Stimulated activated CD4-positive, alpha-beta T cell treated with anti-CD3 and anti-CD28 coated beads, Interleukin-2, amount 100 ng/mL, for 4 hours (primary cell): ENCODE results near the gene WDR7.
"Not testable (repeated sequence)": the region's sequence is repeated elsewhere in the genome, so short reads cannot be mapped to it uniquely, and the experiment has no call there.

Experiments
- DNase-seq: peaks from one replicate; pipeline ENCODE4 v3.0.0-alpha.2; 2020; ENCODE audit warnings: low read depth

Gene WDR7

DNA sequence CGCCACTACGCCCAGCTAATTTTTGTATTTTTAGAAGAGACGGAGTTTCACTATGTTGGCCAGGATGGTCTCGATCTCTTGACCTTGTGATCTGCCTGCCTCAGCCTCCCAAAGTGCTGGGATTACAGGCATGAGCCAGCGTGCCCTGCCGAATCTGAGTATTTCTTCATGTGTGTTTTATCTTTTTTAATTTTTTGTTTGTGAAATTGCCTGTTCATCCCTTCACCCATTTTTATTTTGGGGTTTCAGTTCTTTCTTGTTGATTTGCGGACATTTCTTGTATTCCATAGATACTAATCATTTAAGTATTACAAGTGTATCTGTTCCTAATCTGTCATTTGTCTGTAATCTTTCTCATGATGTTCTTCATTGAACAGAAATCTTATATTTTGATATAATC lies 3.1 kb downstream of the WDR7 start:
- not testable (repeated sequence) for DNase-seq

DNA sequence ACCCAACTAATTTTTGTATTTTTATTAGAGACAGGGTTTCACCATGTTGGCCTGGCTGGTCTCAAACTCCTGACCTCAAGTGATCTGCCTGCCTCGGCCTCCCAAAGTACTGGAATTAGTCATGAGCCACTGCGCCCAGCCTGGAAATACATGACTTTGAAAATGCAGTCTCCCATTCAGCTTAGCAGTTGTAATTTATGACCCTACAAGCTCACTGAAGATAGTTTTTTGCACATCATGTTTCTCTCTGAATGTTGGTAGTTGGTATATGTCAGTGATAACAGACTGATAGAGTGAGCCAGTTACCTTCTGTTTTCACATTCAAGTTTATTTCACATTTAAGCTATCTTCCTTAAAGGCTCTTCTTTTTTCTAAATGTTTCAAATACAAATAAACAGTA lies 7.1 kb downstream of the WDR7 start:
- DNase-seq = no peak

DNA sequence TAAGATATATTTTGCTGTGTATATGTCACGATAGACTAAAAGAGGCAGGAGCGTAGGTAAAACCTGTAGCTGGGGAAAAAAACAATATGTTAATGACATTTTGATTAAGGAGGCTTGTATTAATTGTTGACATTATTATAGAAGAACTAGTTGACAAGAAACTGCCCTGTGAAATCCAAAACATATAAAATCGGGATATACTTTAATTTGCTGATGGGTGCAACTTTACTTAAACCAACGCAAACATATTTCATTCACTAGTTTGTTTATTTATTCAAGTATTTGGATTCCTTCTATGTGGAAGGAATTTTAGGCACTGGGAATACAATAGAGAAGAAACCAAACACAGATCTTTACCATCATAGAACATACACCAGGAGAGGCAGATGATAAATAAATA lies 8.0 kb downstream of the WDR7 start:
- DNase-seq = no peak

DNA sequence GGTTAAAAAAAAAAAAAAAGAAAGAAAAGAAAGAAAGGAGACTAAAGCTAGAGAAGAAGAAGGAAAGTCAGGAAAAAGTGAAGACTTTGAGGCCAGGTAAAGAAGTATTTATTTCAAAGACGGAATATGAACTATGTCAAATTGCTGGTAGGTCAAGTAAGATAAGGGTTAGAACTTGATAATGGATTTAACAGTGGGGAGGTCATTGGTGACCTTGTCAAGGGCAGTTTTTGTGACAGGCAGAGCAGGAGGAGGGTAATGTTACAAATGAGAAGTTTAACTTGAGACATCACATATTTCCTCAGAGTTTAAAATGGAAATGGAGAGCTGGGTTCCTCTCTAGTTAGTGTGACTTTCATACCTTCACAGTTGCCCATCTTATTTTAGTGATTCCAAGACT lies 9.5 kb downstream of the WDR7 start:
- no peak for DNase-seq

DNA sequence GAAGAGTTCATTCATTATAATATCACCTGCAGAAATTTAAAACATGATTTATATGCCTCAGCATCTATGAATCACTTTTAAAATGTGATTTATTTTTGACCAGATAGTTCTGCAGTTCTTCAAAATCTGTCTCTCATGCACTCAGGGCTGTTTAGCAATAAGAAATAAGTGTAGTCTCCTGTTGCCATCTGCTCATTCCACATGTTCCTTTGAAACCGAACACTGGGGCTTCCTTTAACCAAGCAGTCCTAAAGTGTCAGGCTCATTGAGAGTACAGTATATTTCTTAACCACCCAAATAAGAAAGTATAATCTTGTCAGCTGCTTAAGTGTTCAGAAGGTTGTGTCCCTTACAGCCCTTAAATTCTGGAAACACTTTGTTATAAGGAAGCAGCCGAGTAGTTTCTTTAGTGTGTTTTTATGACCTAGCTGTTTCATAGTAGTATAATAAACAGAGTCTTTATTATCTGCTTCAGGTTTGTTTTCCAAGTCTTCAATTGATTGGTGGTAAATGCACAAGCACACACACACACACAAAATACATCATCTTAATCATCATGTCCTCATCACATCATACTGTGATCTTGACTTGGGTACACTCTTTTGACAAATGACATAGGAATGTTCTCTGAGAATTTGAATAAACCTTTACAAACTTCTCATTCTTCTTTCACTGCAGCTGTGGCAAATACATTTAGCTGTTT lies 10.4 kb downstream of the WDR7 start:
- no peak for DNase-seq

DNA sequence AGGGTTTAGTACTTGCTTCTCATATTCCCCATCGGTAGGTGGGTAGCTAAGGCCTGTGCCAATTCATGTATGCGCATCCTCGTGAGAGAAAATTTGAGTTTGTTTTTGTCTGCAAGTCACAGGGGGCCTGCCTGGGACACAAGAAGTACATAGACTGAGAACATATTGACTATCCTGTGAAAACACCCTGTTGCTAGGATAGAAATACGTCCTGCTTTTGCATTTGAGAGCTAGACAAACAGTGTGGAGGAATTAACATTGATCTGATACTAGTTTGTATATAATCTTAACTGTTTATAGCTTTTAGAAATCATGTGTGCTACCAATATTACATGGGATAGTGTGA lies 10.9 kb downstream of the WDR7 start:
- DNase-seq = no peak

DNA sequence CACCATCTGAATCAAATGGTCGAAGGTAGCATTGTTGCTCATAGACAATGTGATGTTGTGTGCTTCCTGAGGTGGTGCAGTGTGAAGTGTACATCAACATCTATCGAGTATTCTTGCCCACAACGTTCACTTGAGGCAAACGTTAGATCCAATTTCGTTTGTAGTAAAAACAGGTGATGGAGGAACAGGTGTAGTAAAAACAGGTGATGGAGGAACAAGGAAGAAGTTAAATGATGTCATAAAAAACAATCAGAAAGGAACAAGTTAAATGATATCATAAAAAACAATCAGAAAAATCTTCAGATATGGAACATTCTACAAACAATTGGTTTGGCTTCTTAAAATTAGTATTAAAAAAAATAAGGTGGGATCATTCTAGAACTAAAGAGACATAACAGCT lies 11.3 kb downstream of the WDR7 start:
- no peak for DNase-seq

DNA sequence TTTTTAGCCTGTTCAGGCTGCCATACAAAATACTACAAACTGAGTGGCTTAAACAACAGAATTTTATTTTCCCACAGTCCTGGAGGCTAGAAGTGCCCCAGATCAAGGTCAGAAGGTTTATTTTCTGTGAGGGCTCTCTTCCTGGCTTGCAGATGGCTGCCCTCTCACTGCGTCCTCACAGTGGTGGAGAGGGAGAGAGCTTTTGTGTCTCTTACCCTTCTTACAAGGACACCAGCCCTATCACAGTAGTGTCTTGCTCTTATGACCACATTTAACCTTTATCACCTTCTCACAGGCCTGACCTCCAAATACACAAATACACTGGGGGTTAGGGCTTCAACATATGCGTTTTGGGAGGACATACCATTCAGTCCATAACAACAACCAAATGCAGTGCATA lies 11.7 kb downstream of the WDR7 start:
- DNase-seq = no peak

DNA sequence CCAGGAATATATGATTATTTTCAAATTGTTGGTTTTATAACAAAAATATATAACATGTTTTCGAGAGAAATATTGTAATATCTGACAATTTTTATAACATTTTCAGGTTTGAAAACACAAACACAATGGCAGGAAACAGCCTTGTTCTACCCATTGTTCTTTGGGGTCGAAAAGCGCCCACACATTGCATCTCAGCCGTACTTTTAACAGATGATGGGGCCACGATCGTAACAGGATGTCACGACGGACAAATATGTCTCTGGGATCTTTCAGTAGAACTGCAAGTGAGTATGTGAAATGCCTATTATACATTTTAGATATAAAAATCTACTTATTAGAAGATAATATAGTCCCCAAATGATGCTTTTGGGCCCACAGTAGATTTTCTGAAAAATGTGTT lies 21.2 kb downstream of the WDR7 start:
- DNase-seq = no peak

DNA sequence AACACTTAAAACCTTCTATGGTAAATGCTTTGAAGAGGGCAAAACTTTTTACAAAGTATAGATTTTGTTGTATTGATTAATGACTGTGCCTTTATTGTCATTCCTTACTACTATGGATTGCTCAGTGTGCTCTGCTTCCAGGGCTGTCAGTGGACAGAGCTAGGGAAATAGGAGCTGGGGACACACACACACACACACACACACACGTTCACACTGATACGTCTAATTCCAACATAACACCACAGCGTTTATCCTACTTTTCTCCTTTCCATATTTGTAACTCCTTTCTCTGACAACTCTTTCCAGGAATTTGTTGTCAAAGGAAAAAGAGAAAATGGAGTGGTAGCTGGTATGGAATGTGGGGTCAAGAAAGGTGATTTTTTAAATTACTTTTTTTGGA lies 21.8 kb downstream of the WDR7 start:
- DNase-seq = no peak

DNA sequence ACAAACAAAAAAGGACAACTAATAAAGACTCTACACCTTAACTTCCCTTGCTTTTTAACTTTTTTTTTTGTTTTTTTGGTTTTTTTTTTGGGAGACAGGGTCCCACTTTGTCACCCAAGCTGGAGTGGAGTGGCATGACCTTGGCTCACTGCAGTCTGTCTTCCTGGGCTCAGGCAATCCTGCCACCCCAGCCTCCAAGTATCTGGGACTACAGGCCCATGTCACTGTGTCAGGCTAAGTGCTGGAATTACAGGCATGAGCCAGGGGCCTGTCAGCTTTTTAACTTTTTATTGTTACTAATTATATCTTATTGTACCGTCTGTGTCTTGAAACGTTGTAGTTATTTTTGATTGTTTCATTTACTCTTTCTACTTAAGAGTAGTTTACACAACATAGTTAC lies 25.5 kb downstream of the WDR7 start:
- DNase-seq = no peak

DNA sequence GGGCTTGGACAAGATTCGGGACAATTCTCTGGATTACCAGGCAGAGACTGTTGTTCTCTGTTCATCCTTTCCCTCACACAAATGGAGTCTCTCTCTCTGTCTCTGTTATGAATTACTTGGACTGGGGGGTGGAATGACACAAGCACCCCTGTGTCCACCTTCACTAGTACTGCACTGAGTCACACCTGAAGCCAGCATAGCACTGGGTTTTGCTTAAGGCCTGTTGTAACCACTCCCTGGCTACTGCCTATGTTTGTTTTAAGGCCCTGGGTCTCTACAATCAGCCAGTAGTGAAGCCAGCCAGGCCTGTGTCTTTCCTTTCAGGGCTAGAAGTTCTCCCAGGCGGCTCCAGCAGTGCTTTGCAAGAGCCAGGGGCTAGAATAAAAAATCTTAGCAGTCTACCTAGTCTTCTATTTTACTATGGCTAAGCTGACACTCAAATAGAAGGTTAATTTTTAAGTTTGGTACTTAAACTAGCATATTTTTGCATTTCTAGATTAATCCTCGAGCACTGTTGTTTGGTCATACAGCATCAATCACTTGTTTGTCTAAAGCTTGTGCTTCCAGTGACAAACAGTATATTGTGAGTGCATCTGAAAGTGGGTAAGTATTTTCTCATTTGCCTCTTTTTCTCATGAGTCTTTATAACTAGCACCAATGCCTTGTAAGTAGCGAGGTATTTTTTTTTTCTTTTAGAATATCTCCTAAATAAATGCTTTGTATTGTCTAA lies 27.8 kb downstream of the WDR7 start:
- DNase-seq = no peak

DNA sequence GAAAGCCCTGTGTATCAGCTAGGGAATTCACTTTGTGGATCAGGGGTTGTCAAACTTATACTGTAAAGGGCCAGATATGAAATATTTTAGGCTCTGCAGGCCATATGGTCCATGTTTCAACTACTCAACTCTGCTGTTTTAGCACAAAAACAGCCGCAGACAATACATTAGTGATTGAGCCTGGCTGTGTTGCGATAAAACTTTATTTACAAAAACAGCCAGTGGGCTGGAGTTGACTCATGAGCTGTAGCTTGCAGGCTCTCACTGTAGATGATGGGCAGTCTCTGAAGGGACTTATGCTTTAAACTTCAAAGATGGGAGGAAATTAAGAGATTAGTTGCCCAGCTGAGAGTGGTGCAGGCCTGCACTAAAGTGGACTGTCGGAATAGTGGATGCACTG lies 33.1 kb downstream of the WDR7 start:
- no peak for DNase-seq

DNA sequence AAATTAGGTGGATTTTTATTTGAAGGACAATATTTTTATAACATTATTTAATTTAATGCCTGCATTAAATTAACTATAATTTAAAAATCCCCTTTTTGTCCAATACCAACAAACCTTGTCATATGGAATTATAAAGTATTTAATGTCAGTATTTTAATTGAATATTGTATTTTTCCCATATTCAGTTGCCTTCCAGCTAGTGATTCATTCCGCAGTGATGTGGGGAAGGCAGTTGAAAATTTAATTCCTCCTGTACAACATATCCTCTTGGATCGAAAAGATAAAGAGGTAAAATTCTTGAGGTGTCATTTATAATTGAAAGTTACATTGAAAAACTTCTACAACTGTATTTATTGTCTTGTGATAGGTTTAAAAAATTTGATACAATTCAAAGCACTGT lies 40.4 kb downstream of the WDR7 start:
- no peak for DNase-seq

DNA sequence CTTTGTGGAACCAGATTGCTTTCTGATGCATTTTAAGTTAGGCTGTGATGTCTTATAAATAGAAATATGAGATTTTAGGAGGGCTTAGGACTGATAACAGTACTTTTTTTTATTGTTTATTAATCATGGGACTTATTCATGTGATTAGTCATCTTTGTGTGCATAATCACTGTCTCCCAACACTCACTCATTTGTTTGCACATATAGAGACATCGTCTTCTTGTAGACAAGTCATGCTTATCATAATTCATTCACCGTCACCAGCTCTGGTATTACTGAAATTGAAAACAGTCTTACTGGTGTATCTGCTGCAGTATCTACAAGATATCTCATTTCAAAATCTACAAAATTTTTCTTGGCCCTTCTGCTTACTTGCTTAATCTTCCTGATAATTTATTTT lies 45.8 kb downstream of the WDR7 start:
- DNase-seq = no peak

DNA sequence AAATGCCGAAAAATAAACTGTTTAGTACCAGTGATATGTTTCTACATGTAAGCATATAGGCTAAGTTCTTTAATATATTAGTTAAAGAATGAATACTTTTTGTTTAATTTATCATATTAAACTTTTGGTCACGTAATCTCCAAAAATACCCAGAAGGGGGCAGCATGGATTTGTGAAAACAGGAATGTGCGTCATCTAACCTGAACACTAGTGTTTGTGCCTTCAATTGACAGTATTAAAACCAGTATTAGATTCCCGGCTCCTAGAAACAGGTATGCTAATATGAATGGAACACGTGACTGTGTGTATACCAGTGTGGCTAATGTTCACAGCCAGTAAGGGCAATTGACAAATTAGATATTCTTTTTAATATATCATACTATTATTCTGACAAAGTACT lies 51.8 kb downstream of the WDR7 start:
- DNase-seq = peak; percentile 4

DNA sequence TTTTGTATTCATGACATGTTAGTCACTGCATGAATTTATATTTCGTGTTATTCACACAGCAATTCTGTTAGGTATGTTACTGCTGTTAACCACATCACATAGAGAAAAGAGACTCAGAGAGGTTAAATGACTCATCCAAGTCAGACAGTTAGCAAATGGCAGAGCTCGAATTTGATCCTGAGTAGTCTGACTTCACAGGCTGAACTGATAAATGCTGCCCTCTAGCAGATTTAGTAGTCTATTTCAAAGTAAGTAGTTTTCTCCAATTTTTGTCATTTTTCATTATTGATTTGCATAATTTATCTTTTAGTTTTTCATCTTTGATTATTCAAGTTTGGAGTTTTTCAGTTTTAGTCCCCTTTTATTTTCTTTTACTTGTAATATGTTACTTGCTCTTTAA lies 58.3 kb downstream of the WDR7 start:
- peak; percentile 36 for DNase-seq

DNA sequence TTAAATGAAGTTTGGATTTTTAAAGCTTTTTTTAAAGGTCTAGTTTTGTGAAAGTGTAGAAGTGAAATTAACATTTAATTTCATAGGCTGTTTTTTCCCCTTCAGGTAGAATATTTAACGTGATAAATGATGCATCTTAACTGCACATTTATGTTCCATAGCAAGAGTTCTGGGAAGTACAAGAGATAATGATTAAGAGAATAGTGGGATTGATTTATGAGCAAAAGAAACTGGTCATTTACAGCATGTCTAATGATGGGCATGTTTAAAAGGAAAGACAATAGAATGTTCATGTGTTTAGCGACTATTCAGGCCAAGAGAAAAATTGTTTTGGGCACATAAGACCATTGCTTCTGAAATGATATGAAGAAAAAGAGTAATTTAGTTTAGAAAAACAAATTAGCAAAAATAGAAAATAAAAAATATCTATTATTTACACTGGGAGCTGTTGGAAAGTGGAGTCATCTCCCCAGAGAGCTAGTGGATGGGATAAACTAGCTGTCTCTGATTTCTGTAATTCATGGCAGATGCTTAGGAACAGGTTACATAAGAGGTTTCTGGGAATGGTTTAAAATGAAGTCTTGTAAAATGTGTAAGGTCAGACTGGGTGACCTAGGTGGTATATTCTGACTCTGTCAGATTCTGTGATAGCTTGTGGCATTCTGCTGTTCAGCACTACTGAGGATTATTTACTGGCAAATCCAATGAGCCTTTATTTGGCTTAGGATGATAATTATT lies 60.7 kb downstream of the WDR7 start:
- no peak for DNase-seq

DNA sequence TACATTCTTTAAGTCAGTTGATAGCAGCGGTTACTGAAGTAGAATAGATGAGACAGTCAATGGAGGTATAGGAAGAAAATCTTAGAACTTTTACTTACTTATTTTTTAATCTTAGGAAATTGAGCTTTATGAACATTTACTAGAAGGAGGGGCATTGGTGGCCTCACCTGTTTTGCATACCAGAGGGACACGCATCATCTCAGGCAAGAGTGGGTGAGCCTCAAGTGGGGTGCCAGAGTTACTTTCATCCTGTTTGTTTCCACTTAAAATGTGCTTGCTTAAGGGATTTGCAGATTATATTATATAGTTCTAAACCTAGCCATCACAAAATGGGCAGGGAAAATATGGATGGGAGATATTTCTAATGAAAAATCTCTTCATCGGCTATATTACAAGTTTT lies 61.6 kb downstream of the WDR7 start:
- DNase-seq = no peak

DNA sequence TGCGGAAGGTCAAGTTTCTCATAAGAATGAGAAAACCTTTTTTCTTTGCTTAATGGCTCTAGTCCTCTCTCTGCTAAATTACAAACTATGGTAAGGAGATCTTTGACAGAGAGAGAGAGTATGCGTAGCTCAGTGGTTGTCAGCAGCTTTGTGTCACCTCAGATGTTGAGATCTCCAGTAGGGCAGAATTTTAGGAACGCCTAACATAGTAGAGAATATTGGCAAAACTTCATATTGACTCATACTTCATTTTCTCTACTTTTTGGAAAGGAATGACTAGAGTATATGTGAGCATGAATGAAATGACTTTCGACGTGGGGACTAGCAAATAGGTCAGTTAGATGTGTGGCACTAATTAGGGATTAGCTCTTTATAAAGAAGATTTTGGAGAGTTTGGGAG lies 64.0 kb downstream of the WDR7 start:
- DNase-seq = no peak

DNA sequence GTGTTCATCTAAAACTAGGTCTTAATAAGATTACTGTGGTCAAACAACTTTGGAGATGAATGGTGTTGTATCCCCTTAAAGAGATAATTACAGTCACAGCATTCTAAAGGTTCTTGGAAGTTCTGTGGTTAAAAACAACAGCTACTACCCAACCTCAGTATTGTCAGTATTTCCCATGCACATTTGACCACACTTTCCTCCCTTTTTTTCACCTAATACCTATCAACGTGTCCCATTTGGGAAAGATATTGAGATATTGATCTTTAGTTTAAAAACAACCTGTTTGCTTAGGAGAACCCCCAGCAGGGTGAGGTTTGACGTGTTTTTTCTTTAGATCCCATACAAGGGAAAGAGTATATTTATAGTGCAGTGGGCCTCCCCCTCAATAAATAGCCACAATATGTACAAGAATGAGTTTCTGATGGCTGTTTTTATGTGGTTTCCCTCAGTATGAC lies 65.6 kb downstream of the WDR7 start:
- no peak for DNase-seq

DNA sequence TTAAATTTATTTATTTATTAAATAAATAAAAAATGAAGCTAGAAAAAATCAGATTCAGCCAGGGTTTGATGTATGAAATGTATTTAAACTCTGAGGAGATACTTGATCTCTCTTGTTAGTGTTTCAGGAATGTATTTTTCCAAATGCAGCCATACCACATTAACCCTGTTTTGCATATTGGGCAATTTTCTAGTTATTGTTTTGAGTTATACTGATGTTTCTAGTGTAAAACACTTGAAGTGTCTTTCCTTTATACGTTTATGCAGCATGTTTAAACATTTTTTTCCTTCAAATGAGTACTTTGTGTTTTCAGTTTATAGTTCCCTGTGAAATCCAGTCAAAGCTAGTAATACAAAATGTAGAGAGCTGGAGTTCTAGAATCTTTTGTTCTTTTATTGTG lies 69.9 kb downstream of the WDR7 start:
- no peak for DNase-seq

DNA sequence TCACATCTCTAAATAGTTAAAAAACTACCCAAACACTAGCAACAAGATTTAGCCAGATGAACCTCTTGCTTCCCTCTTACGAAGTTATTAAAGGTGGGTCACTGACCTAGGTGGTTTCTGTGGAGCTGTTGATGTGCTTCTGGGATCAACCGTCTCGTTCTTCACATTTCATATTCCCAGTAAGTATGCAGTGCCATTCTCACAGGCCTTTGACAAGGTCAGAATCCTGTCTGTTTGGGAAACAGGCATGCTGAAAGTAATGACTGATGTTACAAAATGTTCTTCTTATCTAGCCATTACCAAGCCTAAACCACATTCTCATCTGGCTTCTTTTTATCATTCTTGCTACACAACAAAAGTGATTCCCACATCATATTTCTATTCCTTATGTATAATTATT lies 70.3 kb downstream of the WDR7 start:
- no peak for DNase-seq
